Ascending aorta (tissue), 2 donors: ENCODE data around the gene PTPN1. TPM values are rescaled to one million over a fixed set of nuclear protein-coding genes. Genes with fewer than 3 reads are reported as not detected.

Experiments used
- DNase-seq, 2 donors: peaks; one replicate each; pipeline ENCODE4 v3.0.0-alpha.2; 2019; ENCODE audit warnings: low spot score in 2 of 2
- H3K27ac ChIP-seq, 2 donors: fragments of 200-600 bp; sonication (generic); one replicate each; pipeline ENCODE4 v1.5.1; 2016 to 2017; ENCODE audit warnings: mild to moderate bottlenecking in 1 of 2
- H3K27me3 ChIP-seq: fragments of 200-600 bp; sonication (generic); one replicate; pipeline ENCODE4 v1.5.1; 2017
- H3K36me3 ChIP-seq, 2 donors: fragments of 200-600 bp; sonication (generic); one replicate each; pipeline ENCODE4 v1.5.1; 2016
- H3K4me1 ChIP-seq, 2 donors: fragments of 200-600 bp; sonication (generic); one replicate each; pipeline ENCODE4 v1.5.1; 2016 to 2017; ENCODE audit warnings: mild to moderate bottlenecking in 1 of 2
- H3K4me3 ChIP-seq, 2 donors: fragments of 200-600 bp; sonication (generic); one replicate each; pipeline ENCODE4 v1.5.1; 2016 to 2017; ENCODE audit warnings: mild to moderate bottlenecking in 1 of 2
- H3K9me3 ChIP-seq, 2 donors: fragments of 200-600 bp; sonication (generic); one replicate each; pipeline ENCODE4 v1.5.1; 2016
- CTCF ChIP-seq, 3 experiments: fragments of 200-600 bp in 2 of 3; fragments of 450-650 bp in 1 of 3; sonication (generic) in 2 of 3; IDR thresholded peaks; one replicate each; pipeline ENCODE4 v1.5.1; 2016 to 2019; ENCODE audit warnings: antibody characterized with exemption in 3 of 3, mild to moderate bottlenecking in 1 of 3, moderate library complexity in 1 of 3
- intact Hi-C: fragments of 100-400 bp; cut with DNase I; formaldehyde crosslinking; loops from one replicate; pipeline ENCODE4 v1.15.1; 2023
- total RNA-seq: library from RNA; depleted of rRNA; stranded (reverse); fragments of >200 nt; gene quantifications from one replicate; pipeline ENCODE4 v1.1.0, GENCODE V29; 2016

Gene PTPN1
- total RNA-seq, 1 donor from 2014 or later = 30.2 TPM

GRCh38 chr20:50559856-50560638, 49.9 kb downstream of the PTPN1 start:
- Histone ChIP-seq H3K9me3 (no peaks in the 10 kb centered on the region), H3K27me3 (no peaks in the 10 kb centered on the region), H3K4me1 (peaks cover 10 to 25% of the 10 kb centered on the region in 2 donors), H3K36me3 (peaks cover 0 to 15% of the 10 kb centered on the region in 2 donors), H3K27ac (peak overlapping the region in 1 of 2 donors; percentile 86), H3K4me3 (no peak overlapping the region)
- DNase-seq = no peak
- no peak for TF ChIP-seq CTCF (IDR thresholded peaks at IDR 0.05)
- intact Hi-C loops = loop anchor here (2.0 kb wide), 1 partner anchor 19 kb away; no protein-coding TSS in a partner anchor

GRCh38 chr20:50560867-50561266, 50.7 kb downstream of the PTPN1 start:
- intact Hi-C loops = loop anchor here (2.0 kb wide), 1 partner anchor 20 kb away; no protein-coding TSS in a partner anchor
- DNase-seq = no peak
- no peaks in the 10 kb centered on the region for H3K9me3 ChIP-seq
- no peak overlapping the region for H3K4me3 ChIP-seq
- H3K36me3 ChIP-seq = peaks cover 0 to 15% of the 10 kb centered on the region in 2 donors
- no peaks in the 10 kb centered on the region for H3K27me3 ChIP-seq
- no peak for TF ChIP-seq CTCF (IDR thresholded peaks at IDR 0.05)
- H3K4me1 ChIP-seq = peaks cover 10 to 25% of the 10 kb centered on the region in 2 donors
- H3K27ac ChIP-seq = peak overlapping the region; percentile 74 to 86

GRCh38 chr20:50561379-50562078, 51.3 kb downstream of the PTPN1 start:
- Histone ChIP-seq H3K4me1 (peaks cover 10 to 25% of the 10 kb centered on the region in 2 donors), H3K27me3 (no peaks in the 10 kb centered on the region), H3K9me3 (no peaks in the 10 kb centered on the region), H3K27ac (peak overlapping the region; percentile 74 to 86), H3K4me3 (peak overlapping the region in 1 of 2 donors; percentile 31), H3K36me3 (peaks cover 0 to 15% of the 10 kb centered on the region in 2 donors)
- intact Hi-C loops = loop anchor here (2.0 kb wide), 1 partner anchor 21 kb away; no protein-coding TSS in a partner anchor
- DNase-seq = peak in 1 of 2 donors; percentile 87
- no peak for TF ChIP-seq CTCF (IDR thresholded peaks at IDR 0.05)

- Histone ChIP-seq H3K36me3 (peaks cover 0 to 15% of the 10 kb centered on the region in 2 donors), H3K4me3 (peak overlapping the region in 1 of 2 donors; percentile 31), H3K9me3 (no peaks in the 10 kb centered on the region), H3K4me1 (peaks cover 10 to 25% of the 10 kb centered on the region in 2 donors), H3K27ac (peak overlapping the region; percentile 74 to 86), H3K27me3 (no peaks in the 10 kb centered on the region)
- DNase-seq = no peak
- no peak for TF ChIP-seq CTCF (IDR thresholded peaks at IDR 0.05)
- intact Hi-C loops = no loop called here
These were observed 52.1 kb downstream of the PTPN1 start for GRCh38 chr20:50562262-50562701.

GRCh38 chr20:50563133-50563944, 53.2 kb downstream of the PTPN1 start:
- H3K27ac ChIP-seq = no peak overlapping the region
- H3K9me3 ChIP-seq = no peaks in the 10 kb centered on the region
- no peaks in the 10 kb centered on the region for H3K27me3 ChIP-seq
- no peak overlapping the region for H3K4me3 ChIP-seq
- intact Hi-C loops = loop anchor here (1.0 kb wide), 1 partner anchor 9 kb away; no protein-coding TSS in a partner anchor
- peaks cover 3 to 24% of the 10 kb centered on the region in 2 donors for H3K36me3 ChIP-seq
- peaks cover 10 to 25% of the 10 kb centered on the region in 2 donors for H3K4me1 ChIP-seq
- no peak for TF ChIP-seq CTCF (IDR thresholded peaks at IDR 0.05)
- DNase-seq = no peak
